Anterior cingulate cortex (tissue), 58 donors: ENCODE data around the gene OR4F29.
"Not testable (repeated sequence)": the region's sequence is repeated elsewhere in the genome, so short reads cannot be mapped to it uniquely, and the experiment has no call there.

Source experiments
- DNase-seq, 58 donors: peaks; one replicate each; lab custom pipeline; 2025; lab: John Stamatoyannopoulos, UW

OR4F29 gene

GRCh38 chr1:451578-451977 is at the start of gene OR4F29:
Gene OR4F29 (minus strand): TSS chr1:451678. CDS start chr1:451678, 0 bp downstream.
- DNase-seq, result not testable (repeated sequence)
